A673 (cell line): ENCODE measurements around the gene ZDHHC7. TPM values are rescaled to one million over a fixed set of nuclear protein-coding genes. Genes with fewer than 3 reads are reported as not detected.

Experiments
- BruUV-seq: library from RNA; stranded (reverse); fragments of 400-500 nt; replicated peaks from 2 replicates; lab custom pipeline; 2021; lab: Mats Ljungman, UMichigan
- CTCF ChIA-PET: fragments of 300-600 bp; sonication (Branson Sonifier 250); formaldehyde crosslinking; loops from one replicate; lab custom pipeline; 2022; ENCODE audit warnings: antibody characterized with exemption; lab: Charles Lee
- POLR2A ChIA-PET: fragments of 300-600 bp; sonication (Branson Sonifier 250); formaldehyde crosslinking; loops from one replicate; lab custom pipeline; 2022; ENCODE audit warnings: antibody characterized with exemption; ENCODE audit not compliant: low non-redundant PET; lab: Charles Lee
- DNase-seq: peaks from one replicate; pipeline ENCODE4 v3.0.0-alpha.2; 2015; ENCODE audit warnings: low spot score
- H3K27ac ChIP-seq: fragments of 200-600 bp; sonication (generic); 2 replicates; pipeline ENCODE4 v1.5.1; 2016; ENCODE audit warnings: mixed run types, low read depth, mild to moderate bottlenecking, mixed read lengths, antibody characterized with exemption, low read length; ENCODE audit not compliant: poor library complexity, severe bottlenecking
- H3K27me3 ChIP-seq: fragments of 200-600 bp; sonication (generic); replicated peaks from 2 replicates; pipeline ENCODE4 v1.6.1; 2017; ENCODE audit warnings: mixed run types, low read depth, mild to moderate bottlenecking, mixed read lengths, antibody characterized with exemption, low read length; ENCODE audit not compliant: insufficient read depth, poor library complexity
- H3K36me3 ChIP-seq: fragments of 200-600 bp; sonication (generic); 2 replicates; pipeline ENCODE4 v1.6.1; 2016; ENCODE audit warnings: mixed run types, mild to moderate bottlenecking, mixed read lengths, antibody characterized with exemption, low read length; ENCODE audit not compliant: insufficient read depth, poor library complexity, severe bottlenecking
- H3K4me1 ChIP-seq: fragments of 200-600 bp; sonication (generic); 2 replicates; pipeline ENCODE4 v1.6.1; 2017; ENCODE audit warnings: mixed run types, mild to moderate bottlenecking, mixed read lengths, antibody characterized with exemption, low read length; ENCODE audit not compliant: insufficient read depth, poor library complexity, severe bottlenecking
- H3K4me3 ChIP-seq: fragments of 200-600 bp; sonication (generic); 2 replicates; pipeline ENCODE4 v1.5.1; 2016; ENCODE audit warnings: low read depth, mixed run types, mild to moderate bottlenecking, mixed read lengths, low read length; ENCODE audit not compliant: poor library complexity, severe bottlenecking
- H3K9me3 ChIP-seq: fragments of 200-600 bp; sonication (generic); 2 replicates; pipeline ENCODE4 v1.6.1; 2016; ENCODE audit warnings: mixed run types, low read depth, mild to moderate bottlenecking, mixed read lengths, antibody characterized with exemption, low read length; ENCODE audit not compliant: poor library complexity, severe bottlenecking
- CTCF ChIP-seq: fragments of 300-800, 200-600 bp; sonication (generic); conservative IDR thresholded peaks from 2 replicates; pipeline ENCODE4 v1.5.1; 2017; ENCODE audit warnings: low read depth, mild to moderate bottlenecking, antibody characterized with exemption, low read length, moderate library complexity, mixed read lengths
- EZH2 ChIP-seq: fragments of 200-600 bp; sonication (generic); IDR thresholded peaks from 2 replicates; pipeline ENCODE4 v1.6.1; 2017; ENCODE audit warnings: borderline replicate concordance, low read depth, mild to moderate bottlenecking, mixed read lengths, antibody characterized with exemption, low read length; ENCODE audit not compliant: poor library complexity, severe bottlenecking
- intact Hi-C: fragments of 100-400 bp; cut with micrococcal nuclease; formaldehyde crosslinking; loops from one replicate; pipeline ENCODE4 v1.10.0; 2022; ENCODE audit not compliant: unreplicated experiment
- total RNA-seq: library from RNA; stranded (reverse); gene quantifications from 2 replicates; pipeline ENCODE4 v1.2.3, GENCODE V29; 2021

Gene ZDHHC7
- total RNA-seq, 1 experiment from 2014 or later, result 43.5 TPM

GRCh38 chr16:85008271-85008670 is 3.1 kb downstream of the ZDHHC7 start:
- Histone ChIP-seq H3K4me3 (no peak overlapping the region), H3K27me3 (no peaks in the 10 kb centered on the region), H3K27ac (no peak overlapping the region), H3K4me1 (no peaks in the 10 kb centered on the region), H3K9me3 (no peaks in the 10 kb centered on the region), H3K36me3 (no peaks in the 10 kb centered on the region)
- CTCF ChIA-PET, result interaction anchor here (0.6 kb wide), 1 partner anchor 238 kb away, joined by 3 read pairs; no protein-coding TSS in a partner anchor
- intact Hi-C loops, result no loop called here
- no peak for DNase-seq
- POLR2A ChIA-PET, result no interaction called here
- BruUV-seq, result no TSS peak
- TF ChIP-seq CTCF (no peak), EZH2 (no peak)

GRCh38 chr16:85007496-85008214 is 3.7 kb downstream of the ZDHHC7 start:
- CTCF ChIA-PET, result no interaction called here
- intact Hi-C loops, result no loop called here
- Histone ChIP-seq H3K9me3 (no peaks in the 10 kb centered on the region), H3K36me3 (no peaks in the 10 kb centered on the region), H3K27ac (no peak overlapping the region), H3K4me3 (no peak overlapping the region), H3K4me1 (no peaks in the 10 kb centered on the region), H3K27me3 (no peaks in the 10 kb centered on the region)
- TF ChIP-seq CTCF (no peak), EZH2 (no peak)
- DNase-seq, result no peak
- no TSS peak for BruUV-seq
- POLR2A ChIA-PET, result no interaction called here

GRCh38 chr16:85006639-85007038 is 4.7 kb downstream of the ZDHHC7 start:
- BruUV-seq, result no TSS peak
- no peak for DNase-seq
- CTCF ChIA-PET, result no interaction called here

More at GRCh38 chr16:85006639-85007038, 4.7 kb downstream of the ZDHHC7 start:
- Histone ChIP-seq H3K36me3 (no peaks in the 10 kb centered on the region), H3K4me1 (no peaks in the 10 kb centered on the region), H3K27ac (no peak overlapping the region), H3K9me3 (no peaks in the 10 kb centered on the region), H3K4me3 (no peak overlapping the region), H3K27me3 (no peaks in the 10 kb centered on the region)
- POLR2A ChIA-PET, result no interaction called here
- intact Hi-C loops, result no loop called here
- TF ChIP-seq CTCF (no peak), EZH2 (no peak)
